Erythroblast (primary cell): Measurements from ENCODE around the gene ITPR1.

Experiments
- DNase-seq, 2 experiments: peaks; one replicate each; lab custom pipeline; 2025; lab: John Stamatoyannopoulos, UW
- GATA1 ChIP-seq: IDR thresholded peaks from 2 replicates; pipeline ENCODE4 v1.6.1; 2011; ENCODE audit warnings: low read depth, mild to moderate bottlenecking, control low read depth, low read length, moderate library complexity
- POLR2A ChIP-seq: IDR thresholded peaks from 2 replicates; pipeline ENCODE4 v1.6.1; 2011; ENCODE audit warnings: mild to moderate bottlenecking, low read length

The ITPR1 gene

DNA sequence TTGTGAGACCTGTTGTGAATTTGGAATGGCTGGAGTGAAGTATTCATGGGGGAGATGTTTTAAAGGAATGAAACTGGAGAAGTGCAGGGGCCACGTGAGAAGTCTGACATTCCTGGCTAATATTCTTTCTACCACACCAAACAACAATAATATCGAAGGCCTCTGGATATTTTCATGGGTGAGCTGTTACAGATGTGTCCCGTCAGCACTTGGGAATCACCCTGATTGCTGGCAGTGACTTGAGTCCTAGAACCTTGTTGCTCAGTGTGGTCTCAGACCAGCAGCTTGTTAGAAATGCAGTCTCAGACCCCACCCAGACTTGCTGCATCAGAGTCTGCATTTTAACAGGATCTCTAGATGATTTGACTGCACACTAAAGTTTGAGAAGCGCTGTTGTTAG lies 113.8 kb downstream of the ITPR1 start:
- no peak for DNase-seq
- no peak for TF ChIP-seq POLR2A
- no peak for TF ChIP-seq GATA1

DNA sequence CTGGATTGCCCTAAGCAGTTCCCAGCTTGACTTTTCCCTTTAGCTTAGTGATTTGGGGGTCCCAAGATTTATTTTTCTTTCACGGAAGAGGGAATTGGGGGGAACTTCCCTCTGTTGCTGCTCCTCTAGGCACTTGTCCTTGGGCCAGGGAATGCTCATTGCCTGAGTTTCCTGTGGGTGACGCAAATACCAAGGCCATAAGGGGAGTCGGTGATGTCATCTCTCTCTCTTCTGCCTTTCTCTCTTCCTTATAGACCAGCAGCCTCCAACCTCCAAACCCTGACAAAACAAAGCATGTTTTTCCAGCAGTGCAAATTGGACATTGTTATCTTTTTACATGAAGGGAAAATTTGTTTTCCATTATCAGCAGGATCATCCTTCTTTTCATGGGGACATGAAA lies 120.2 kb downstream of the ITPR1 start:
- no peak for TF ChIP-seq GATA1
- TF ChIP-seq POLR2A: no peak
- DNase-seq: no peak

DNA sequence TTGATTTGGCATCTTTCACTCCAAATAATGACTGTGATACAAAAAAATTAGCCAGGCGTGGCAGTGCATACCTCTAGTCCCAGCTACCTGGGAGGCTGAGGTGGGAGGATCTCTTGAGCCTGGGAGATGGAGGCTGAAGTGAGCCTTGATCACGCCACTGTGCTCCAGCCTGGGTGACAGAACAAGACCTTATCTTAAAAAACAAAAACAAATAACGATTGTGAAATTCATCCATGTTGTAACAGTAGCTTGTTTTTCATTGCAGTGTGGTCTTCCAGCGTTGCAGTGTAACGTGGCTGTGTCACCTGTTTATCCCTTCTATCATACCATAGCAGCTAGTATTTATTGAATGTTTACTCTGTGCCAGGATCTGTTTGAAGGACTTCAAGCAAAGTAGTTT lies 120.9 kb downstream of the ITPR1 start:
- no peak for DNase-seq
- TF ChIP-seq POLR2A (no peak), GATA1 (no peak)

DNA sequence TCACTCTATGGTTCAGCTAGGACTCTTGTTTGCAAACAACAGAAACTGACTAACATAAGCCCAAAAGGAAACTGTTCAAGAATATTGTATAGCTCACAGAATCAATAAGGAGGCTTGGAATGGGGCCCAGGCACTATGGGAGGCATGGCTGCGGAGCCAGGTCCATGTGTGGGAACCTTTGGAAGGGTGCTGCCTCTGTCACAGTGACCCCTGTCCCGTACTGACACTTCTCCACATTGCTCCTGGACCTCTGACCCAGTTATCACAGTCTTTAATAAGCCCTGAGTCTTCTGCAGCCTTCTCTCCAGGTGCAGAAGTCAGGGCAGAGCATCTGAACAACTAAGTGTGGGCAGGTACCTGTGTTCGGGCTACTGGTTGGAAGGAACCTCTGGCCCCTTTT lies 121.8 kb downstream of the ITPR1 start:
- TF ChIP-seq POLR2A: no peak
- no peak for TF ChIP-seq GATA1
- no peak for DNase-seq

DNA sequence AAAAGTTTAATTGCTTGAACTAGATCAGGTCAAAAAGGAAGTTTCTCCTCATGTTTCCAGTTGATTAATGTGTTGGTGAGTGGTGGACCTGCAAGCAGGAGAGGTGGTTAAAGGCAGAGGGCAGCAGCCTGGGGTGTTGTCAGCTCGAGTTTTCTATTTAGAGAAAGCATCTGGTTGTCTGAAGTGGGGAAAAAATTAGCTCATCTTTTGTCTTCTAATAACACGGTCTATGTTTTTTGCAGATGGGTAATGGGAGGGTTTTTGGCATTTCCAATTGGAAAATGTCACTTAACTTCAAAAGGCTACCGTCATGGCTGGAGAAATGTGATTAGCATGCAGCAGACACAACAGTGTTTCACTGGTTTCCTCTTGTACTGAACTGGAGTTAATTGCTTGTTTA lies 122.6 kb downstream of the ITPR1 start:
- TF ChIP-seq POLR2A: no peak
- no peak for TF ChIP-seq GATA1
- DNase-seq: no peak

DNA sequence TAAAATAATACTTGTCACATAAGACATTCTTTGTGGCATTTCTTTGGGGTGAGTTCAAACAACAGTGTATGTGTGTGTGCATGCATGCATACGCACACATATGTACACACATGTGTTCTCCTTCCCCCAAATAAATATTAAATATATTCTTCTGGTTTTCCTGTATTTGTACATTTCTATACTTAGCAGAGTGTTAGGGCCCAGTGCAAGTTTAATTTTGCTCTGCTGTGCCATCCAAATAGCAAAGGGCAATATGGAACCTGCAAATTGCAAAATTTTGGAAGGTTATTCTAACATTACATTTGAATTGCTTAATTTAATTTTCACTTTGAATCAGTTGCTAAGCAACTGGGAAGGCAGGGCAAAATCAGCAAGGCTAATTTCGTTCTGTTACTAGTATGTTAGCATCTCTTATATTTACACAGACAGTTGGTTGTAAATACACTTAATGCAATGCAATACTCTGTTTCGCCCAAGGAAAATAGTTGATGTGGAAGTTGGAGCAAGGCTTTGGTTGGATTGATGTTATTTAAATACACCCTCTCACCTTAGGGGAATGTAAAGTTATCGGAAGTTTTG lies 130.4 kb downstream of the ITPR1 start:
- no peak for DNase-seq
- TF ChIP-seq POLR2A (no peak), GATA1 (no peak)

DNA sequence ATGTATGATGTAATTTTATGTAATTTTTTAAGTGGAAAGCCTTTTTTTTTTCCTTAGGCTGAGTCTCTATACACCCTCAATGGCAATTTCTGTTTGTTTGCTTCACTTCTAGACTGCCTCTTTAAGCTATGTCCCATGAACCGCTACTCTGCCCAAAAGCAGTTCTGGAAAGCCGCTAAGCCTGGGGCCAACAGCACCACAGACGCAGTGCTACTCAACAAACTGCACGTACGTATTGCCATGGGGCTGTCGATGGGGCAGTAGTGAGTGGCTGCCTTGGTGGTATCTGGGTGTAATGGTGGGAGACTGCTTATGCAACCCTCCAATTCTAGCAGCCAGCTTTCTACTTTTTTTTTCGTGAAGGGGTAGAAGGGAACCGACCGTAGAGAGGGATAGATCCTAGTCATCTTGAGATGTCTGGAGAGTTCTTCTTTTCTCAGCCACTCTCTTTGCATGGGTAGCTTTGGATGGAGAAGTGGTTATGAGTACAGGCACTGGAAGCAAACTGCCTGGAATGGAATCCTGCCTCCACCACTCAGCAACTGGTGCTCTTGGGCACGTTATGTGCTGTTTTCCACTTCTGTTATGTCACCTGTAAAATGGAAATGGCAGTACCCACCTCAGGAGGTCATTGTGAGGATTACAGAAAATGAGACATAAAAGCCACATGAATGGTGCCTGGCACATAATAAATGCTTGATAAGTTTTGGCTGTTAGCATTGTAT lies 134.7 kb downstream of the ITPR1 start:
- DNase-seq: no peak
- no peak for TF ChIP-seq POLR2A
- no peak for TF ChIP-seq GATA1

DNA sequence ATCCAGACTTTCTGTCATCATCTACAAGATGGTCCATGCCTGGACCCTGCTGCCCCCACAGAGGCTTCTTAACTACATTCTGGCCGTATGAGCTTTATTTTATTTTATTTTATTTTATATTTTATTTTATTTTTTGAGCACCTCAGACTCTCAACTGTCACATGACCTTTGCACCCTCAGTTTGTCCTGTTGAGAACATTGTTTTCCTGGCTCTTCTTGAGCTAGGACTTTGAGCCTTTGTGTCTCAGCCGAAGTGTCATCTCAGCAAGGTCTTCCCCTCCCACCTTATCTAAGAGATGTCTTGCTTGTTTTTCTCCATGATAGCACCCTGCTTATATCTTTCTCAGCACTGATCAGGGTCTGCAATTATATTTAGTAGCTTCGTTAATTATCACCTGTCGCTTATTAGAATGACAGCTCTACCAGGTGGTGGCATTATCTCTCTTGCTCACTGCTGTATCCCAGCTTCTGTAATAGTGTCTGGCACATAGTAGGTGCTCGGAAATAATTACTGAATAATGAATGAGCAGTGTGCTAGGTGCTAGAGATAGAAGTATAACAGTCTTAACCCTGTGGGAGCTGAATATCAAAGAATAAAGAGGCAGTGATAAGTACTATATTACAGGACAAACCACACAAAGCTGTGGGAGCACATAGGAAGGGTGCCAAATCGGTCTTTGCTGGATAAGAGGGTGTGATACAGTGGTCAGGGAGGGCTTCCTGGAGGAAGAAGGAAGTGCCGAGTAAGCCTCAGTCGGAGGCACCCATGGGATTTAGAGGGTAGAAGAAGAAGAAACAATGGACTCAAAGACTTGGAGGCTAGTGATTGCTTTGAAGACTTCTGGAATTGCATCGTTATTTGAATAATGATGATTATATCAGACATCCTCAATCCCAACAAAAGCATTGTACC lies 136.2 kb downstream of the ITPR1 start:
- TF ChIP-seq GATA1 (no peak), POLR2A (no peak)
- no peak for DNase-seq

DNA sequence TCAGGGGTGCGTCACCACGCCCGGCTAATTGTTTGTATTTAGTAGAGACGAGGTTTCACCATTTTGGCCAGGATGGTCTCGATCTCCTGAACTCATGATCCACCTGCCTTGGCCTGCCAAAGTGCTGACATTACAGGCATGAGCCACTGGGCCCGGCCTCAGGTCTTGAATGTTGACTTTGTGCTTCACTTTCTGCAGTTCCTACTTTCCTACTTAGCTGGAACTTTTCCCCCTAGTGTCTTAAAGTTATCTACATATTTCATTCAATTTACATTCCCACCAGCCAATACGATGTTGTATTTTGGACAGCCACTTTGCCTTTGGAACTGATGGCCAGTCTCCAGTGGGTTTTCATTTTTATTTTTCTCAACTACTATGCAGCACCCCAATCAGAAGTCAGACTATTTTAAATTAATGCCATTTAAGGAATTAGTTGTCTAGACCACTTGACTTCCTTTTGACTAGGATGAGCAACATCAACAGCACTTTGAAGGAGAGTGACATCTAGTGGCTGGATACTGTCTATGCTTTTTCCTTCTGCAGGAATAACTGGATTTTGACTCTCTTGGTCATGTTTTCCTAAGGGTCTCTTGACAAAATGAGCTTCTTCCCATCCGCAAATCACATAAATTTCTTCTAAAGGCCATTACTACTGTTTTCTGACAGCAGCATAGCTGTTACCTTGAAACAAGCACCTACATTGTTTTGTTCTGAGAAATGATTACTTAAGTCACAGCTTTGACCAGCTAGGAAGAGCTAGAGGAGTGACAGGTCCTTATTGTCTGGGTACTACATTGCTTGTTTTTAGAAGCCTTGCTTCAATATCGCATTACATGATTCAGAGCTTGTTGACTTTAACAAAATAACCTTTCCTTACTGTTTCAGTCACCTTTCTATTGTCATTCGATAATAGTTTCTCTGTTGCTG lies 140.2 kb downstream of the ITPR1 start:
- peak; percentile 58 to 74 for DNase-seq

DNA sequence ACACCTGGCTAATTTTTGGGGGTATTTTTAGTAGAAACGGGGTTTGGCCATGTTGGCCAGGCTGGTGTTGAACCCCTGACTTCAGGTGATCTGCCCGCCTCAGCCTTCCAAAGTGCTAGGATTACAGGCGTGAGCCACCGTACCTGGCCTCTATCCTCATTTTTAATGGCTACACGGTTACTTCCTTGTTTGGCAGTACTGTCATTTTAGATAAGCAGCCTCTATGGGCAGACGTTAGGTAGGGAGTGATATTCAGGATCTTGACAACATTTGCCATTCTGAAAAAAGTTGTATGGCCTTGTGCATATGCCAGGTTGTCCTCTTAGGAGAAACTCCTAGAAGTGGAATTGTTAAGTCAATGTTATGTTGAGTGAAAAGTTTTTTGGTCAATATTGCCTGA lies 141.7 kb downstream of the ITPR1 start:
- no peak for DNase-seq
- TF ChIP-seq POLR2A (no peak), GATA1 (no peak)

More for the DNA sequence above, 140.2 kb downstream of the ITPR1 start:
- TF ChIP-seq POLR2A: no peak
- TF ChIP-seq GATA1: no peak

DNA sequence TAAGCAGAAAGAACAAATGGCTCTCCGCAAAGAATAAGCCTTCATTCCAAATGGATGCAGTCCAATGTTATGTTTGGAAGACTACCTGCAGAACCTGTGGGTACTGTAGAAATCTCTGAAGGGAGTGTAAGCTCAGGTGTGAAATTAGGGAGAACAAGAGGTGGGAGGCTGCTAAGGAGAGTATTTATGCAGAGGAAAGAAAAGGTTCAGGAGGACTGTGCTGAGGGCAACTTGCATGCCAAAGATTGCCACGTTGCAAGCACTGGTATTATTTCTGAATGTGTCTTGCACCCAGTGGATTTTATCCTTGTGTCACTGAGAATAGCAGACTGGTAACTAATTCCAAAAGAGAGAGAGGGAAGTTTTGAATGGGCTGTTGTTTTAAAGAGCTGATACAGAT lies 144.1 kb downstream of the ITPR1 start:
- no peak for DNase-seq
- TF ChIP-seq GATA1: no peak
- TF ChIP-seq POLR2A: no peak

DNA sequence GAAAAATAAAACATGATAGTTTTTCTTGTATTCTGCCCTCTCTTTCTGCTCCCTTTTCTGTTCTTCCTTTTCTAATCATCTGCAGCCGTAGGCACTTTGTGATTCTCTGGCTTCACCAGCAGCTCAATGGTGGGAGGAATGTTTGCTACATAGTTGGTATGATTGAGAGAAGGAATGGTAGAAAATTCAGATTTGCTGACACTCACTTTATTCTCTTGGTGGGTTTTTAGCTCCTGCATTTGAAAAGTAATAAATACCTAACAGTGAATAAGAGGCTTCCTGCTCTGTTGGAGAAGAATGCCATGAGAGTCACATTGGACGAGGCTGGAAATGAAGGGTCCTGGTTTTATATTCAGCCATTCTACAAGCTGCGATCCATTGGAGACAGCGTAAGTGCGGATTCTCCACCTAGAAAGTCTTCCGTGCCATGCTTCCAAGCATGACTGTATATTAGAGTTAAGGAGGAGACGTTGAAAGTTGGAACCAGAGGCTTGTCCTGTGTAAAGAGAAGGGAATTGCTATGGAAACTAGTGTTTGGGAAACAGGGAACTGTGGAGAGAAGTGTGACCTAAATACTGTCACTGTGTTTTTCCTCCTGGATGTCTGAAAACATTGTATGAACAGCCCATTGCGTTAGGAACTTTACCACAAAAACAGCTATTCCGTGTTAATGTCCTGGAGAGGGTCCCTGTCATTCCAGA lies 148.9 kb downstream of the ITPR1 start:
- TF ChIP-seq GATA1 (no peak), POLR2A (no peak)
- no peak for DNase-seq

DNA sequence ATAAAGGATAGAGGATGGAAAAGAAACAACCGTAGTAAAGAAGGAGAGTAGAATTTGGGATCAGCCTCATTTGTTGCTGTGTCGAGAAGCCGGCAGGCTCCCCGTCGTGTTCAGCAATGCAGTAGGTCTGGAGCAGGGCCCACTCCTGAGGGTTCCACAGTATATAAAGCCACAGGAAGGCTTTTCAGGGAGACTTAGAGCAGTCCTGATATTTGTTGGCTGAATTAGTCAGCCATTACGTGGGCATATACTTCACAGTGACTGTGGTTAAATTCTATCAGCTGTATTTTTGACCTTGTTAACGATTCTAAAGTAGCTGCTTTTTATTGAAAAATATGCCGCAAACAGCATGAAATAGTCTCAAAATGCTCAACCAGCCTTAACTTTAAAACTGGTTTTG lies 149.5 kb downstream of the ITPR1 start:
- no peak for DNase-seq
- TF ChIP-seq GATA1: no peak
- TF ChIP-seq POLR2A: no peak
